GM18858 (cell line): Measurements from ENCODE around the gene NPHP4.

ENCODE experiments used
- ATAC-seq: cut with Tn5 transposase; IDR thresholded peaks from one replicate; pipeline ENCODE4 v1.9.1; 2021; ENCODE audit not compliant: unreplicated experiment

NPHP4 gene

DNA sequence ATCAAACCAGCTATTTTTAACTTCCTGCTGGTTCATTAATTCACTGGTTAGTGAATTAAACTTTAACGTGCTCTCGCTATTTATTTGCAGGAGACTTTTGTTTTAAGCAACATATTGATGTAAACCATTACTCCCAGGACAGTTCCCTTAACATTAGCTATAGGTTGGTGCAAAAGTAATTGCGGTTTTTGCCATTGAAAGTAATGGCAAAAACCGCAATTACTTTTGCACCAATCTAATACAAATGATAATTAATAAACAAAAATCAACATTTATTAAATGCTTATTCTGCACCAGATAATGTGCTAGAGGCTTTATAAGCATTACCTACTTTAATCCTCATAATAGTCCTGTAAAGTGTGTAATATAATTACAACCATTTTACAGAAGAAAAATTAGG lies 176.5 kb downstream of the NPHP4 start:
- ATAC-seq, result no peak

- no peak for ATAC-seq
Observed at GRCh38 chr1:5815211-5815610, 177.0 kb downstream of the NPHP4 start.

- no peak for ATAC-seq
Observed at GRCh38 chr1:5814046-5814619, 178.1 kb downstream of the NPHP4 start.

DNA sequence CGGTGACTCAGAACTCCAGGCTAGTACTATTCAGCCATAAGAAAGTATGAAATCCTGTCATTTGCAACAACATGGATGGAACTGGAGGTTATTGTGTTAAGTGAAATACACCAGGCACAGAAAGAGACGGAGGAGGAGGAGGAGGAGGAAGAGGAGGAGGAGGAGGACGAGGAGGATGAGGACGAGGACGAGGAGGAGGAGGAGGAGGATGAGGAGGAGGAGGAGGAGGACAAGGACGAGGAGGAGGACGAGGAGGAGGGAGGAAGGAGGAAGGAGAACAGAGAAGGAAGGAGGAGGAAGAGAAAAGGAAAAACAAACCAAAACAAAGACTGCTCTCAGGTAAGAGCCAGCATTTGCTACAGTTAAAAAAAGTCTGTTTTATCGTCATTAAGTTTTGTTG lies 178.7 kb downstream of the NPHP4 start:
- ATAC-seq, result no peak
